Activated CD8-positive, alpha-beta memory T cell treated with anti-CD3 and anti-CD28 coated beads for 24 hours (primary cell): ENCODE measurements around the gene HMCES.
"Not testable (repeated sequence)": the region's sequence is repeated elsewhere in the genome, so short reads cannot be mapped to it uniquely, and the experiment has no call there.

Experiments used
- DNase-seq: peaks from one replicate; pipeline ENCODE4 v3.0.0-alpha.2; 2020

Gene HMCES

GRCh38 chr3:129323651-129324294, 45.1 kb downstream of the HMCES start:
- no peak for DNase-seq

DNA sequence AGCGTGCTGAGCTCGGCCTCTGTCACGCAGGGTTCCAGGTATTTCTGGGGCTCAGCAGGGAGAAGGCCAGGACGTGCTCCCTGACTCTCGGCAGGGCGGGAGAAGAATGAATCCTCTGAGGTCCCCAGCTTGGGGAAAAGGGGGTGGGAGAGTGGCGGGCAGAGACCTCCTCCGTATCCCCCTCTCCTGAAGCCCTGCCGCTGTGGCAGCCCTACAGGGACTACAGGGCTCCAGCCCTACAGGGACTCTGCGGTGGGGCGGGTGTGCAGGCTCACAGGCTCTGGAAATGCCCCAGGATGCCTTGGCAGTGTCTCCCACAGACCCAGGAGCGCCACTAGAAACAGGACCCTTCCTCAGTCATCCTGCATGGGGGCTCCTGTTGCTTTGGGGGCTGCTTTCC, 46.2 kb downstream of the HMCES start:
- DNase-seq = no peak

GRCh38 chr3:129325383-129325782, 46.7 kb downstream of the HMCES start:
- DNase-seq = no peak

DNA sequence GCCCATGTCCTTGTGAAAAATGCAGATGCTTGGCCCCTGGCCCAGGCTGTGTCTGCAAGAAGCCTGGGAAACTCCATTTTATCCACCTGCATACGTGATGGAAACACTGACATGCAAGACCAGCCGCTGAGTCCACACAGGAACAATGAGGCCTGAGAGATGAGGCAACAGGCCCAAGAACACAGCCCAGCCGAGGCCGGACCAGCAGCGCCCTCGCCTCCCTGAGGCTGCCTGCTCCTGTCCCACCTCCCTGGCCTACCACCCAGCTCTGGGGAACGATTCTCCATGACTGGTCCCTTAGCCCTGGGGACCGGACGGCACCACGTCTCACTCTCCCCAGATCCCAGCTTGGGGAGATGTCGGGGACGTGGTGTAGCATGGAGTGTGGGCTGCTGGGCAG, 47.5 kb downstream of the HMCES start:
- DNase-seq = no peak

- DNase-seq = no peak
Observed at GRCh38 chr3:129326595-129326994, 47.9 kb downstream of the HMCES start.

DNA sequence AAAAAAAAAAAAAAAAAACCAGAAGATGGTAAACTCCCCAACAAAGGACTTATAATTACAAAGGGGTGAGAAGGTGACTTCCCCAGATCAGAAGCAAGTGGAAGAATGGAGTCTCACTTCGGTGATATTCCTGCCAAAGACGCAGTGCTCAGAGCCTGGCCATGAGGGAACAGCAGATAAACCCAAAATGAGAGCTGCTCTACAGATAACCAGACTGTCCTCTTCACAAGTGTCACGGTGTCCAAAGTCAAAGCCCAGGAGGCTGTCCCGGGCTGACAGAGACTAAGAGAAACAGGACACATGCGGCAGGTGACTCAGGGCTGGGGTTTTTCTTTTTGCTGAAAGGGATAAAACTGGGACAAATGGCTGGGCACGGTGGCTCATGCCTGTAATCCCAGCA, 48.8 kb downstream of the HMCES start:
- no peak for DNase-seq

GRCh38 chr3:129329858-129330257, 51.2 kb downstream of the HMCES start:
- DNase-seq = no peak

- DNase-seq = no peak
Observed at GRCh38 chr3:129330409-129330808, 51.7 kb downstream of the HMCES start.

DNA sequence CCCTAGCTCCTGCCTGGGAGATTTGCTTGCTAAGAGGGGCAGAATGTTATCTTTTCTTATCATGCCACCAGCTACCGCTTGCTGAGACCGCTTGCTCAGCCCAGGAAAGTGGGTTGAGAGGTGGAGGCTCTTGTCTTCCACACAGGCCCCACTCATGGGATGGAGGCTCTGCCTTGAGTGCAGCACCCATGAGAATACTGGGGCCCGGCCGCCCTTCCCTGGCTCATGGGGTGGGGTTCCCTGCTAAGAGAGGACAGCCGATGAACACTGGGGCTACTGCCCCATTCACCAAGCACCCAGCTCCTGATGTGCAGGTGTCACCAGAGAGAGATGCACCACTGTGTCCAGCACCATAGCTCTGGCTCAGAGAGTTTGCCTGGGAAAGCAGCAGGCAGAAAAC, 55.2 kb downstream of the HMCES start:
- no peak for DNase-seq

DNA sequence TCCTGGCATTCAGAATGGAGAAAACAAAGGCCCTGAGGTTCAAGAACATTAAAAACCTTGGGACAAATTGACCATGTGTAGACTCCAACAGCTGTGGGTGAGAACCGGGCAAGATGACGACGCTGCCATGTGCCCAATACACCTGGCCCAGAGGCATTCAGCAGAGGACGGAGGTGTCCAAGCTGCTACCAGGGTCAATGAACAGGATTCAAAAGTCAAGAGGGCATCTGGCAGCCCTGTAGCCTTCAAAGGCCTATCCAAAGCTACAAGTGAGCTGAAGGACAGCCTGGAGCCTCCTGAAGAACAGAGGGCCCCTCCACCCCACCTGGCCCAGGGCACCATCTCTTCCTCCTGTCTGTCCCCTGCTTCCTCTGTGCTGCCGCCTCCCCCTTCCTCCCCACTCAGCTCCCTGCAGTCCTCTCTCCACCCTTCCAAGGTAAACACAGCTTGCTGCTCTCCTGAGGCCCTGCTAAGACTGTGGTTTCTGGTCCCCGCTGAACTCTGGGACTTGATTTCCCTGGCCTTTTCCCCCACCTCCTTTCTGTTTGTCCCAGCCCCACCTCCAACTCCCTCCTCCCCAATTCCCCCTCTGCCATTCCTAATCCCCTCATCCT, 57.5 kb downstream of the HMCES start:
- no peak for DNase-seq

- DNase-seq = not testable (repeated sequence)
Observed at GRCh38 chr3:129337719-129338118, 59.0 kb downstream of the HMCES start.

GRCh38 chr3:129339186-129339585, 60.5 kb downstream of the HMCES start:
- DNase-seq = not testable (repeated sequence)

- not testable (repeated sequence) for DNase-seq
Observed at GRCh38 chr3:129339833-129340232, 61.2 kb downstream of the HMCES start.

DNA sequence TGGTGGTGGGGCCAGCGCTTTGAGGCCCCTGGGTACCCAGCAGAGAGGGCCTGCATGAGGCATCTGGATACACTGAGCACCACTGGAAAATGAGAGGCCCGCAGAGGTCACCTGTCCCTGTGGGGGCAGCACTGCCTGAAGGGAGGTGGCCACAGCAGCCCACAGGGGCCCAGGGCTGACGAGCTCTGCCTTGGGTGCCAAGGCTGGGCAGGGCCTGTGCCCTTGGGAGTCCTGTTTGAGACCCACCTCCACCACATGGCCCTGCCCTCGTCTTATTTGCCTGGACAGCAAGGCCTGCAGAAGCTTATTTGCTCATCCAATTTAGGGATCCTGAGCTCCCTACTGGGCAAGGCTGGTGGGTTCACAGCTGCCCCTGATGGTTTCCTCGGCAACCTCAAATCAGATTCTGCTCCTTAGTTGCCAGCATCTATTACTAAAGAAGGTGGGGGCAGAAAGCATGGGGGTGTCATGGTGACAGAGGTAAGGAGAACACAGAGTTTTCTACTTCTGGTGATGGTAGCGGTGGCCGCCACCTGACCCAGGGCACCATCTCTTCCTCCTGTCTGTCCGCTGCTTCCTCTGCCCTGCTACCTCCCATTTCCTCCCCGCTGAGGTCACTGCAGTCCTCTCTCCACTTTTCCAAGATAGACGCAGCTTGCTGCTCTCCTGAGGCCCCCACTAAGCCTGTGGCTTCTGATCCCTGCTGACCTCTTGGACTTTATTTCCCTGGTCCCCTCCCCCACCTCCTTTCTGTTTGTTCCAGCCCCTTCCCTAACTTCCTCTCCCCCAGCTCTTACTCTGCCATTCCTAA, 62.9 kb downstream of the HMCES start:
- no peak for DNase-seq

DNA sequence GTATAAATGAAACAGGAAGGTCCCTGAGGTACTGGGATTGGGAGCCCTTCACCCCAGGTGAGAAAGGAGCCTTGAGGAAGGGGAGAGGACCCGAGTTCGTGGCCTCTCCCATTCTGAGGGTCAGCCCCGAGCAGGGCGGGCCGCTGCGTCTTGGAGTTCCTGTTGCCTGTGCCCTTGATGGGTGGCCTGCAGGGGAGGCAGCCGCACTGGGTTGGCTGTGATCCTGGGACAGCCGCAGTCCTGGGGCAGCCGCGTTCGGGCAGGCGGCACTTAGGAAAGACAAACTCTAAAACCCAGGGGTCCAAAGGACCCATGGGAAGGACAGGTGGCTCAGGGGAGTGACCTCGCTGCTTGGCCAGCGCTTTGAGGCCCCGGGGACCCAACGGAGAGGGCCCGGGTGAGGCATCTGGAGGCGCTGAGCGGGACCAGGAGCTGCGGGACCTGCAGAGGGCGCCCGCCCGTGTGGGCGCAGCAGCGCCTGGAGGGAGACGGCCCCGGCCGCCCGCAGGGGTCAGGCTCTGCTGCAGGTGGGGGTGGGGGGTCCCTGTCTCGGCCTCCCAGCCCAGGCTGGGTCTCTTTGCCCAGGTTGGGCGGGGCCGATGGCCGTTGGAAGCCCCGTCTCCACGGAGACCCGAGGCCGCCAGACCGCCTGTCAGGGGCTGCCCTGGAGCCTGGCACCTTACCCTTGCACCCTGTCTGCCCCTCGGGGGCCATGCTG, 65.1 kb downstream of the HMCES start:
- peak; percentile 65 for DNase-seq

- no peak for DNase-seq
Observed at GRCh38 chr3:129344540-129345220, 66.0 kb downstream of the HMCES start.

GRCh38 chr3:129345281-129345680, 66.6 kb downstream of the HMCES start:
- DNase-seq = no peak

GRCh38 chr3:129345971-129346370, 67.3 kb downstream of the HMCES start:
- no peak for DNase-seq

DNA sequence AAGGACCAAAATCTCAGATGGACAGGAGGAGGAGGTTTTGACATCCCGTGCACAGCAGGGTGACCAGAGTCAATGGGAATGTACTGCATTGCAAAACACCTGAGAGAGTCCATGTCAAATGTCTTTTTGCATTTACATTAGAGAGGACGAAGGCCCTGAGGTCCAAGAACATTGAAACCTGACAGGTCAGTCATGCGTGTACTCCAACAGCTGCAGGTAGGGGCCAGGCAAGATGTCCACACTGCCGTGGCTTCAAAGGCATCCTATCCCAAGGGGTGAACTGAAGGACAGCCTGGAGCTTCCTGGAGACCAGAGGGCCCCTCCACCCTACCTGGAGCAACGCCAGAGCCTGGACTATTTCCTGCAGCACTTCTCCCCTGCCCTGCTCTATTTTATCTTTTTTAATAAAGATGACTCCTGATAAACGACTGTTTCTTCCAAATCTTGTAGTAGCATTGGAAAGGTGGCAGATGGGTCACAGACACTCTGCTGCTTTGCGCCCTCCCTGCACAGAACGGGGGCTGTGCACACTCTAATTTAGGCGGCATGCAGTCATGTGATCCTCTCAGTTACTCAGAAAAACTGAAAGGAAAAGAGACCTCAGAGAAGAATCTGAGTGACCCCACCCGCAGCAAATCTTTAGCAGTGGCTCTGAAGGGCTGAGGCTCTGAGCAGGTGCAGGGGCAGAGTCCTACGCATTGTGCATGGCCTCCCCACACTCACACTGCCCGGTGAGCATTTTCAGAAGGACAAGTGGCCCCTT, 68.2 kb downstream of the HMCES start:
- DNase-seq = no peak

- DNase-seq = no peak
Observed at GRCh38 chr3:129347458-129347845, 68.8 kb downstream of the HMCES start.

GRCh38 chr3:129348734-129349133, 70.1 kb downstream of the HMCES start:
- DNase-seq = no peak

- DNase-seq = not testable (repeated sequence)
Observed at GRCh38 chr3:129349169-129349568, 70.5 kb downstream of the HMCES start.
